Measurements from ENCODE around the gene HLA-DQB1.

Gene HLA-DQB1

DNA sequence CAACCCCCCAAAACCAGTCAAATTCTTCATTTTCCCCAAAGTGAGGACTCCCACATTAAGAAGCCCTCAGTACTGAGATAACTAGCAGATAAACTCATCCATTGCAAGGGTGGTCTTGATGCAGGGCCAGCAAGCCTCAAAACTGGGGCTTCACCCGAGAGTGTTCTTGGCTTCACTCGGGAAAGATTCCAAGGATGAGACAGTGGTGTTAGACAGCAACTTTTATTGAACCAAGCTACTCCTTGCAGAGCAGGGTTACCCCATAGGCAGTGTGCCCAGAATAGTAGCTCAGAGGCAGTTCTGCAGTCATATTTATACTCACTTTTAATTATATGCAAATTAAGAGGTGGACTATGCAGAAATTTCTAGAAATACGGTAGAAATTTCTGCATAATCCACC, 45.1 kb downstream of the HLA-DQB1 start:
- Histone ChIP-seq H3K4me1 (ENCODE audit: low read length) (peaks cover 23% of the 10 kb centered on the region), H3K27me3 (replicated peaks; ENCODE audit: insufficient read depth, low read length) (no peaks in the 10 kb centered on the region), H4K20me1 (ENCODE audit: insufficient read depth, low read length) (no peaks in the 10 kb centered on the region), H3K9me2 (replicated peaks; ENCODE audit: insufficient read depth, low read length) (no peaks in the 10 kb centered on the region), H3K9ac (ENCODE audit: low read length) (no peak overlapping the region), H3K9me3 (replicated peaks; ENCODE audit: insufficient read depth, low read length) (no peaks in the 10 kb centered on the region), H2AFZ (ENCODE audit: low read length) (no peak overlapping the region), H3K79me2 (ENCODE audit: low read length) (no peaks in the 10 kb centered on the region), H3K27ac (ENCODE audit: low read length) (no peak overlapping the region), H3K36me3 (replicated peaks; ENCODE audit: insufficient read depth, low read length) (no peaks in the 10 kb centered on the region), H3F3A (ENCODE audit: insufficient read depth, low read length) (peaks cover 17% of the 10 kb centered on the region), H3K4me2 (ENCODE audit: low read depth, low read length) (no peak overlapping the region), H3K4me3 (ENCODE audit: low read length) (no peak overlapping the region)
- TF ChIP-seq EZH2phosphoT487 (IDR thresholded peaks at IDR 0.05; ENCODE audit: low read length) (no peak), EZH2 (optimal IDR thresholded peaks at IDR 0.05; ENCODE audit: low read depth, low read length) (no peak)
- TF ChIP-seq, protein P1, sequence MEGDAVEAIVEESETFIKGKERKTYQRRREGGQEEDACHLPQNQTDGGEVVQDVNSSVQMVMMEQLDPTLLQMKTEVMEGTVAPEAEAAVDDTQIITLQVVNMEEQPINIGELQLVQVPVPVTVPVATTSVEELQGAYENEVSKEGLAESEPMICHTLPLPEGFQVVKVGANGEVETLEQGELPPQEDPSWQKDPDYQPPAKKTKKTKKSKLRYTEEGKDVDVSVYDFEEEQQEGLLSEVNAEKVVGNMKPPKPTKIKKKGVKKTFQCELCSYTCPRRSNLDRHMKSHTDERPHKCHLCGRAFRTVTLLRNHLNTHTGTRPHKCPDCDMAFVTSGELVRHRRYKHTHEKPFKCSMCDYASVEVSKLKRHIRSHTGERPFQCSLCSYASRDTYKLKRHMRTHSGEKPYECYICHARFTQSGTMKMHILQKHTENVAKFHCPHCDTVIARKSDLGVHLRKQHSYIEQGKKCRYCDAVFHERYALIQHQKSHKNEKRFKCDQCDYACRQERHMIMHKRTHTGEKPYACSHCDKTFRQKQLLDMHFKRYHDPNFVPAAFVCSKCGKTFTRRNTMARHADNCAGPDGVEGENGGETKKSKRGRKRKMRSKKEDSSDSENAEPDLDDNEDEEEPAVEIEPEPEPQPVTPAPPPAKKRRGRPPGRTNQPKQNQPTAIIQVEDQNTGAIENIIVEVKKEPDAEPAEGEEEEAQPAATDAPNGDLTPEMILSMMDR (IDR thresholded peaks at IDR 0.05; ENCODE audit: low read length): no peak
- DNase-seq: no peak

DNA sequence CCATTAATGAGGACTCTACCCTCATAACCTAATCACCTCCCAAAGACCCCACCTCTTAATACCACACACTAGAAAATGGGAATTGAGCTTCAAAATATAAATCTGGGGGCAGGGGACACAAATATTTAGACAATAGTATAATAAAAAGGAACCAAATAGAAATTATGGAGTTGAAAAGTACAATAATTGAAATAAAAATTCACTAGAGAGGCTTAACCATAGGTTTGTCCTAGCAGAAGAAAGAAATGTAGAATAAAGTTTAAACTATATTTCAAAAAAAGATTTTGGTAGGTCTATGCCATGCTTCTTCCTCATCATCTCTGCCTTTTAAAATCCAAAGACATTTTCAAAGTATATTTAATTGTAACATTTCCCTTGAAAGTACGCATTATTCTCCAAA, 48.7 kb downstream of the HLA-DQB1 start:
- Histone ChIP-seq H3K9ac (ENCODE audit: low read length) (no peak overlapping the region), H3K27ac (ENCODE audit: low read length) (no peak overlapping the region), H3K4me2 (ENCODE audit: low read depth, low read length) (no peak overlapping the region), H4K20me1 (ENCODE audit: insufficient read depth, low read length) (no peaks in the 10 kb centered on the region), H2AFZ (ENCODE audit: low read length) (no peak overlapping the region), H3K4me1 (ENCODE audit: low read length) (peaks cover 15% of the 10 kb centered on the region), H3K79me2 (ENCODE audit: low read length) (no peaks in the 10 kb centered on the region), H3K4me3 (ENCODE audit: low read length) (no peak overlapping the region), H3K9me3 (replicated peaks; ENCODE audit: insufficient read depth, low read length) (no peaks in the 10 kb centered on the region), H3K9me2 (replicated peaks; ENCODE audit: insufficient read depth, low read length) (no peaks in the 10 kb centered on the region), H3K36me3 (replicated peaks; ENCODE audit: insufficient read depth, low read length) (no peaks in the 10 kb centered on the region), H3F3A (ENCODE audit: insufficient read depth, low read length) (peaks cover 6% of the 10 kb centered on the region), H3K27me3 (replicated peaks; ENCODE audit: insufficient read depth, low read length) (no peaks in the 10 kb centered on the region)
- TF ChIP-seq EZH2 (optimal IDR thresholded peaks at IDR 0.05; ENCODE audit: low read depth, low read length) (no peak), EZH2phosphoT487 (IDR thresholded peaks at IDR 0.05; ENCODE audit: low read length) (no peak)
- TF ChIP-seq, protein P1 (IDR thresholded peaks at IDR 0.05; ENCODE audit: low read length): no peak
- DNase-seq: no peak

DNA sequence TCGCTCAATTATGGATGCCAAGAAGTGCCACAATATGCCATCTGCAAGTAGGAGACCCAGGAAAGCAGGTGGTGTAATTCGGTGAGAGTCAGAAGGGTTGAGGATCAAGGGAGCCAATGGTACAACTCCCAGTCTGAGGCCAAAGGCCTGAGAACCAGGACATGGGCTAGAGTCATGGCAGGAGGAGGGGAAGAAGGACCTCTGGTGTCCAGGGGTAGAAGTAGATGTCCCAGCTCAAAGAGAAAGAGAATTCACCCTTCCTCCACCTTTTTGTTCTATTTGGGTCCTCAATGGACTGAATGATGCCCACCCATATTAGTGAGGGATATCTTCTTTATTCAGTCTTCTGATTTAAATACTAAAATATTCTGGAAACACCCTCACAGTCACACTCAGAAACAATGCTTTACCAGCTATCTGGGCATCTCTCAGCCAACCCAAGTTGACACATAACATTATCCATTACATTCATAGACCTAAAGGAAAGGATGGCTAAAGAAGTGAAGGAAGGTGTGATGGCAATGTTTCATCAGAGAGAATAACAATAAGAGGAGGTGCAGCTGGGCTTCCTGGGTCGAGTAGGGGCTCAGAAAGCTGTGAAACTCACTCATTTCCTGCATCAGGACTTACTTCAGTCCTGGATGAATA, 50.4 kb downstream of the HLA-DQB1 start:
- DNase-seq: no peak
- no peaks in the 10 kb centered on the region for H3K9me3 ChIP-seq (replicated peaks; ENCODE audit: insufficient read depth, low read length)
- TF ChIP-seq EZH2phosphoT487 (IDR thresholded peaks at IDR 0.05; ENCODE audit: low read length) (no peak), EZH2 (optimal IDR thresholded peaks at IDR 0.05; ENCODE audit: low read depth, low read length) (no peak)
- TF ChIP-seq, protein P1 (IDR thresholded peaks at IDR 0.05; ENCODE audit: low read length): no peak
- H3K27ac ChIP-seq (ENCODE audit: low read length): no peak overlapping the region
- H4K20me1 ChIP-seq (ENCODE audit: insufficient read depth, low read length): no peaks in the 10 kb centered on the region
- H3K4me1 ChIP-seq (ENCODE audit: low read length): 0 out of 2 replicates have a peak, but pooled peaks cover 2% of the 10 kb centered on the region
- H3K4me3 ChIP-seq (ENCODE audit: low read length): no peak overlapping the region
- no peak overlapping the region for H3K9ac ChIP-seq (ENCODE audit: low read length)
- H3K79me2 ChIP-seq (ENCODE audit: low read length): no peaks in the 10 kb centered on the region
- no peaks in the 10 kb centered on the region for H3K27me3 ChIP-seq (replicated peaks; ENCODE audit: insufficient read depth, low read length)
- no peak overlapping the region for H3K4me2 ChIP-seq (ENCODE audit: low read depth, low read length)
- H3F3A ChIP-seq (ENCODE audit: insufficient read depth, low read length): no peaks in the 10 kb centered on the region
- no peaks in the 10 kb centered on the region for H3K9me2 ChIP-seq (replicated peaks; ENCODE audit: insufficient read depth, low read length)
- no peak overlapping the region for H2AFZ ChIP-seq (ENCODE audit: low read length)
- H3K36me3 ChIP-seq (replicated peaks; ENCODE audit: insufficient read depth, low read length): no peaks in the 10 kb centered on the region

Data from MM.1S (cell line).